ENCODE results near the gene VPS4A.

DNA sequence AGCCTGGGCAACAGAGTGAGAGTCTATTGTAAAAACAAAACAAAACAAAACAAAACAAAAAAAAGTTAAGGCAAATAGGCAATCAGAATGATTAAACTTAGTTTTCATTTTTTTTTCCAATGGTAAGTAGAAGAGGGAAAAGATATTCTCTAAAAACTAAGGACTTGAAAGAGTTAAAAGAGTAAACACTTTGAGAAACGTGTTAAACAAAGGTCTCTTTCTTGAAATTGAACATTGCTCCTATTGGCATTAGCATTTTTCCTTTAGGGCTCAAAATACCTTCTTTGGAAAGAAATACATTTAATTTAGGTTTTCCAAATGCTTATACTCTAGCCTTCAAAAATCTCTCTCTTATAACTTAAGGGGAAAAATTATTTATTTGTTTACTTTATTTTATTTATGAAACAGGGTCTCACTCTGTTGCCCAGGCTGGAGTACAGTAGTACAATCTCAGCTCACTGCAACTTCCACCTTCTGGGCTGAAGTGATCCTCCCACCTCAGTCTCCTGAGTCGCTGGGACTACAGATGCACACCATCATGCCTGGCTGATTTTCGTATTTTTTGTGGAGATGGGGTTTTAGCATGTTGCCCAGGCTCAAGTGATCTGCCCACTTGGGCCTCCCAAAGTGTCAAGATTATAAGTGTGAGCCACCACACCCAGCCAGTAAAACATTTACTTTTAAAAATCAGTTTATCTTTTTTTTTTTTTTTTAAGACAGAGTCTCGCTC lies 44.7 kb upstream of the VPS4A start:
- TF ChIP-seq, protein P1, sequence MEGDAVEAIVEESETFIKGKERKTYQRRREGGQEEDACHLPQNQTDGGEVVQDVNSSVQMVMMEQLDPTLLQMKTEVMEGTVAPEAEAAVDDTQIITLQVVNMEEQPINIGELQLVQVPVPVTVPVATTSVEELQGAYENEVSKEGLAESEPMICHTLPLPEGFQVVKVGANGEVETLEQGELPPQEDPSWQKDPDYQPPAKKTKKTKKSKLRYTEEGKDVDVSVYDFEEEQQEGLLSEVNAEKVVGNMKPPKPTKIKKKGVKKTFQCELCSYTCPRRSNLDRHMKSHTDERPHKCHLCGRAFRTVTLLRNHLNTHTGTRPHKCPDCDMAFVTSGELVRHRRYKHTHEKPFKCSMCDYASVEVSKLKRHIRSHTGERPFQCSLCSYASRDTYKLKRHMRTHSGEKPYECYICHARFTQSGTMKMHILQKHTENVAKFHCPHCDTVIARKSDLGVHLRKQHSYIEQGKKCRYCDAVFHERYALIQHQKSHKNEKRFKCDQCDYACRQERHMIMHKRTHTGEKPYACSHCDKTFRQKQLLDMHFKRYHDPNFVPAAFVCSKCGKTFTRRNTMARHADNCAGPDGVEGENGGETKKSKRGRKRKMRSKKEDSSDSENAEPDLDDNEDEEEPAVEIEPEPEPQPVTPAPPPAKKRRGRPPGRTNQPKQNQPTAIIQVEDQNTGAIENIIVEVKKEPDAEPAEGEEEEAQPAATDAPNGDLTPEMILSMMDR (IDR thresholded peaks at IDR 0.05) = no peak
- no peak for TF ChIP-seq POLR2AphosphoS5 (IDR thresholded peaks at IDR 0.05)
- TF ChIP-seq POLR2A (IDR thresholded peaks at IDR 0.05) = no peak
- TF ChIP-seq EP300 (IDR thresholded peaks at IDR 0.05) = no peak

Data from stomach (tissue), 4 donors.